HG03095 (cell line): Measurements from ENCODE around the gene F3.

Source experiments
- ATAC-seq: cut with Tn5 transposase; IDR thresholded peaks from one replicate; pipeline ENCODE4 v1.9.1; 2021; ENCODE audit warnings: moderate library complexity; ENCODE audit not compliant: unreplicated experiment

F3 gene

GRCh38 chr1:94528826-94529225 lies 12.7 kb downstream of the F3 start:
- no peak for ATAC-seq

- no peak for ATAC-seq
Observed at GRCh38 chr1:94528299-94528698, 13.3 kb downstream of the F3 start.

- no peak for ATAC-seq
Observed at GRCh38 chr1:94527447-94528031, 14.0 kb downstream of the F3 start.

GRCh38 chr1:94526152-94526980 lies 15.2 kb downstream of the F3 start:
- no peak for ATAC-seq

- no peak for ATAC-seq
Observed at GRCh38 chr1:94524531-94524930, 17.0 kb downstream of the F3 start.

- no peak for ATAC-seq
Observed at GRCh38 chr1:94522304-94522703, 19.3 kb downstream of the F3 start.

- no peak for ATAC-seq
Observed at GRCh38 chr1:94519351-94519750, 22.2 kb downstream of the F3 start.

GRCh38 chr1:94515296-94515947 lies 26.1 kb downstream of the F3 start:
- ATAC-seq: no peak

GRCh38 chr1:94514095-94514727 lies 27.3 kb downstream of the F3 start:
- ATAC-seq: no peak

- ATAC-seq: no peak
Observed at GRCh38 chr1:94512816-94513215, 28.7 kb downstream of the F3 start.

- ATAC-seq: no peak
Observed at GRCh38 chr1:94504601-94505000, 37.0 kb downstream of the F3 start.

GRCh38 chr1:94503153-94503552 lies 38.4 kb downstream of the F3 start:
- ATAC-seq: no peak

- no peak for ATAC-seq
Observed at GRCh38 chr1:94501935-94502334, 39.6 kb downstream of the F3 start.

- no peak for ATAC-seq
Observed at GRCh38 chr1:94501426-94501825, 40.1 kb downstream of the F3 start.

- no peak for ATAC-seq
Observed at GRCh38 chr1:94496076-94496755, 45.3 kb downstream of the F3 start.

- ATAC-seq: no peak
Observed at GRCh38 chr1:94490556-94490955, 51.0 kb downstream of the F3 start.

- ATAC-seq: no peak
Observed at GRCh38 chr1:94486990-94487389, 54.6 kb downstream of the F3 start.

GRCh38 chr1:94481473-94481933 lies 60.1 kb downstream of the F3 start:
- ATAC-seq: peak; percentile 88

- ATAC-seq: no peak
Observed at GRCh38 chr1:94479682-94480081, 61.9 kb downstream of the F3 start.
